ENCODE data around the gene VOPP1. TPM values are rescaled to one million over a fixed set of nuclear protein-coding genes. Genes with fewer than 3 reads are reported as not detected.

VOPP1 gene
- total RNA-seq, 1 experiment from 2014 or later: 63.9 TPM

- no peak for ATAC-seq
- Mint-ChIP-seq H3K9me3 (no peaks in the 10 kb centered on the region), H3K36me3 (no peaks in the 10 kb centered on the region), H3K27ac (no peak overlapping the region), H3K4me3 (no peak overlapping the region), H3K27me3 (ENCODE audit: low read depth) (no peaks in the 10 kb centered on the region), H3K4me1 (peaks cover 3% of the 10 kb centered on the region; the same call in 1 of the 2 replicates)
- DNase-seq (ENCODE audit: low spot score): no peak
- TF ChIP-seq IRF1 (CRISPR knock-in tag; IDR thresholded peaks at IDR 0.05): no peak
- TF ChIP-seq ZBTB21 (CRISPR knock-in tag; IDR thresholded peaks at IDR 0.05; ENCODE audit: borderline replicate concordance): no peak
- no peak for TF ChIP-seq E2F1 (CRISPR knock-in tag; IDR thresholded peaks at IDR 0.05)
- no peak for TF ChIP-seq NR1H2 (CRISPR knock-in tag; IDR thresholded peaks at IDR 0.05)
- no peak for TF ChIP-seq ZNF263 (CRISPR knock-in tag; IDR thresholded peaks at IDR 0.05; ENCODE audit: low read depth)
- TF ChIP-seq SMAD4 (CRISPR knock-in tag; IDR thresholded peaks at IDR 0.05): no peak
- TF ChIP-seq ELF4 (CRISPR knock-in tag; IDR thresholded peaks at IDR 0.05; ENCODE audit: low read depth): no peak
- TF ChIP-seq MLX (CRISPR knock-in tag; IDR thresholded peaks at IDR 0.05): no peak
- TF ChIP-seq MXD4 (CRISPR knock-in tag; IDR thresholded peaks at IDR 0.05; ENCODE audit: borderline replicate concordance): no peak
- no peak for TF ChIP-seq ZNF219 (CRISPR knock-in tag; IDR thresholded peaks at IDR 0.05; ENCODE audit: borderline replicate concordance)
- no peak for TF ChIP-seq E2F4 (CRISPR knock-in tag; IDR thresholded peaks at IDR 0.05; ENCODE audit: borderline replicate concordance, low read depth)
- no peak for TF ChIP-seq AR (CRISPR knock-in tag; IDR thresholded peaks at IDR 0.05)
- TF ChIP-seq OVOL2 (CRISPR knock-in tag; IDR thresholded peaks at IDR 0.05; ENCODE audit: borderline replicate concordance): no peak
- no peak for TF ChIP-seq ZNF532 (CRISPR knock-in tag; IDR thresholded peaks at IDR 0.05; ENCODE audit: borderline replicate concordance)
- TF ChIP-seq ATF6 (CRISPR knock-in tag; IDR thresholded peaks at IDR 0.05): no peak
- no peak for TF ChIP-seq ZNF423 (CRISPR knock-in tag; IDR thresholded peaks at IDR 0.05)
- CTCF ChIA-PET: no interaction called here
- POLR2A ChIA-PET: no interaction called here
Observed at GRCh38 chr7:55440040-55440690, 132.1 kb downstream of the VOPP1 start.

All from WTC11 (cell line).